Bone marrow (tissue), 2 donors: ENCODE measurements around the gene MVP.
A peak's percentile ranks its signal among the peaks of the same experiment; 100 is the strongest.
"Not testable (repeated sequence)": the region's sequence is repeated elsewhere in the genome, so short reads cannot be mapped to it uniquely, and the experiment has no call there.

Experiments
- DNase-seq, 2 donors: peaks; one replicate each; lab custom pipeline; 2025; lab: John Stamatoyannopoulos, UW

MVP gene

GRCh38 chr16:29820271-29820701 lies at the start of gene MVP:
Gene MVP, plus strand, starts transcription at chr16:29820462. Its CDS starts 10,088 bp downstream, at chr16:29830550.
- DNase-seq: peak in 1 of 2 donors; percentile 42

GRCh38 chr16:29772330-29772729 lies 47.9 kb upstream of the MVP start:
- not testable (repeated sequence) for DNase-seq

GRCh38 chr16:29774730-29775129 lies 45.5 kb upstream of the MVP start:
- no peak for DNase-seq

- DNase-seq: no peak
Observed at GRCh38 chr16:29775742-29776408, 44.4 kb upstream of the MVP start.

- DNase-seq: no peak
Observed at GRCh38 chr16:29777576-29778350, 42.5 kb upstream of the MVP start, which contains the start of gene ZG16. Gene ZG16, plus strand, starts transcription at chr16:29778256. Its CDS starts 1,011 bp downstream, at chr16:29779267.

GRCh38 chr16:29779474-29779873 lies 40.8 kb upstream of the MVP start:
- no peak for DNase-seq

GRCh38 chr16:29783094-29783953 lies 36.9 kb upstream of the MVP start:
- not testable (repeated sequence) for DNase-seq

GRCh38 chr16:29784157-29784556 lies 36.1 kb upstream of the MVP start:
- no peak for DNase-seq

- peak in 1 of 2 donors; percentile 10 for DNase-seq
Observed at GRCh38 chr16:29784901-29785500, 35.3 kb upstream of the MVP start.

- not testable (repeated sequence) for DNase-seq
Observed at GRCh38 chr16:29787155-29787554, 33.1 kb upstream of the MVP start.

GRCh38 chr16:29789775-29790182 lies 30.5 kb upstream of the MVP start:
- DNase-seq: no peak

- peak; percentile 97 to 98 for DNase-seq
Observed at GRCh38 chr16:29790183-29790948, 29.9 kb upstream of the MVP start, which contains the start of gene KIF22. Gene KIF22, plus strand, starts transcription at chr16:29790751. Its CDS starts 9 bp downstream, at chr16:29790760.

GRCh38 chr16:29790949-29791844 lies 29.1 kb upstream of the MVP start:
- no peak for DNase-seq

- no peak for DNase-seq
Observed at GRCh38 chr16:29791845-29792807, 28.1 kb upstream of the MVP start.

- DNase-seq: not testable (repeated sequence)
Observed at GRCh38 chr16:29793153-29793552, 27.1 kb upstream of the MVP start.

- DNase-seq: no peak
Observed at GRCh38 chr16:29794231-29794710, 26.0 kb upstream of the MVP start.

GRCh38 chr16:29802416-29802935 lies 17.8 kb upstream of the MVP start:
- DNase-seq: no peak

GRCh38 chr16:29804020-29804419 lies 16.2 kb upstream of the MVP start:
- DNase-seq: no peak
